HepG2 (cell line): ENCODE data around the gene CDK2. TPM values are rescaled to one million over a fixed set of nuclear protein-coding genes. Genes with fewer than 3 reads are reported as not detected.

Experiments used
- AKAP8 ChIP-seq: sonication (generic); formaldehyde crosslinking; IDR thresholded peaks from 2 replicates; pipeline ENCODE4 v1.5.1; 2020; ENCODE audit warnings: mild to moderate bottlenecking, missing genetic modification reagents
- EED ChIP-seq: sonication (generic); formaldehyde crosslinking; IDR thresholded peaks from 2 replicates; pipeline ENCODE4 v1.5.0; 2020; ENCODE audit warnings: mild to moderate bottlenecking, missing genetic modification reagents
- FOXJ3 ChIP-seq: sonication (generic); formaldehyde crosslinking; IDR thresholded peaks from 2 replicates; pipeline ENCODE4 v1.4.0; 2020; ENCODE audit warnings: missing genetic modification reagents, mild to moderate bottlenecking, borderline replicate concordance
- JUNB ChIP-seq: sonication (generic); formaldehyde crosslinking; IDR thresholded peaks from 2 replicates; pipeline ENCODE4 v1.8.0; 2022; ENCODE audit warnings: missing genetic modification reagents, mild to moderate bottlenecking, borderline replicate concordance
- MIER2 ChIP-seq: IDR thresholded peaks from 2 replicates; pipeline ENCODE4 v1.6.1; 2016; ENCODE audit warnings: missing biosample characterization, missing genetic modification reagents
- PHF8 ChIP-seq: sonication (generic); formaldehyde crosslinking; IDR thresholded peaks from 2 replicates; pipeline ENCODE4 v1.5.0; 2020; ENCODE audit warnings: missing genetic modification reagents
- TCF12 ChIP-seq, 2 experiments: fragments of 450-650 bp in 1 of 2; sonication (generic) in 1 of 2; formaldehyde crosslinking in 1 of 2; IDR thresholded peaks; 2 replicates each; pipeline versions ENCODE4 v1.6.1 to v1.8.0; 2017 to 2022; ENCODE audit warnings: antibody characterized with exemption in 1 of 2, mild to moderate bottlenecking in 1 of 2, missing genetic modification reagents in 1 of 2, moderate library complexity in 1 of 2
- TCF7 ChIP-seq: sonication (generic); IDR thresholded peaks from 2 replicates; pipeline ENCODE4 v1.6.1; 2016; ENCODE audit warnings: antibody characterized with exemption, low read depth
- TEAD3 ChIP-seq: optimal IDR thresholded peaks from 2 replicates; pipeline ENCODE3; 2016; ENCODE audit warnings: borderline replicate concordance
- TP53 ChIP-seq: sonication (generic); formaldehyde crosslinking; conservative IDR thresholded peaks from 2 replicates; pipeline ENCODE4 v1.4.0; 2020; ENCODE audit warnings: missing genetic modification reagents
- ZNF333 ChIP-seq: sonication (generic); formaldehyde crosslinking; IDR thresholded peaks from 2 replicates; pipeline ENCODE4 v1.4.0; 2020; ENCODE audit warnings: mild to moderate bottlenecking, missing genetic modification reagents, borderline replicate concordance
- ZNF44 ChIP-seq: sonication (generic); formaldehyde crosslinking; IDR thresholded peaks from 2 replicates; pipeline ENCODE4 v1.5.1; 2020; ENCODE audit warnings: mild to moderate bottlenecking, missing genetic modification reagents
- ZNF777 ChIP-seq: sonication (generic); formaldehyde crosslinking; IDR thresholded peaks from 2 replicates; pipeline ENCODE4 v1.4.0; 2020; ENCODE audit warnings: missing genetic modification reagents
- polyA plus RNA-seq, 8 experiments: library from polyadenylated mRNA; depleted of rRNA in 3 of 8; stranded (reverse) in 7 of 8; unstranded in 1 of 8; fragments of >200 nt; fragmentation: Illumina TruSeq in 4 of 8; extraction: Trizol in 4 of 8; gene quantifications; 2 replicates each; pipeline versions ENCODE4 v1.2.1 to v1.2.3, GENCODE V29; 2011 to 2016; ENCODE audit warnings: low read depth in 4 of 8, missing spikeins in 1 of 8, mixed read lengths in 1 of 8; ENCODE audit not compliant: insufficient read depth in 1 of 8
- total RNA-seq, 5 experiments: library from RNA; depleted of rRNA; stranded (reverse); fragments of >200 nt; fragmentation: Illumina TruSeq; extraction: Trizol; gene quantifications; 2 replicates each; pipeline ENCODE4 v1.2.3, GENCODE V29; 2016; ENCODE audit warnings: low read depth in 1 of 5
- TF ChIP-seq, protein P1 (sequence below): sonication (generic); formaldehyde crosslinking; IDR thresholded peaks from 2 replicates; pipeline ENCODE4 v1.4.0; 2020; ENCODE audit warnings: missing genetic modification reagents
- TF ChIP-seq, protein P2 (sequence below): sonication (generic); formaldehyde crosslinking; IDR thresholded peaks from 2 replicates; pipeline ENCODE4 v1.5.1; 2020; ENCODE audit warnings: mild to moderate bottlenecking, moderate library complexity, missing genetic modification reagents
- TF ChIP-seq, protein P3 (sequence below), 2 experiments: sonication (generic) in 1 of 2; formaldehyde crosslinking in 1 of 2; IDR thresholded peaks; 2 replicates each; pipeline versions ENCODE4 v1.4.0 to v1.6.1; 2018 to 2020; ENCODE audit warnings: missing genetic modification reagents in 2 of 2, borderline replicate concordance in 1 of 2, low read depth in 1 of 2, mild to moderate bottlenecking in 1 of 2, missing biosample characterization in 1 of 2
- TF ChIP-seq, protein P4 (sequence below): sonication (generic); formaldehyde crosslinking; IDR thresholded peaks from 2 replicates; pipeline ENCODE4 v1.5.0; 2020; ENCODE audit warnings: mild to moderate bottlenecking, missing genetic modification reagents
- TF ChIP-seq, protein P5 (sequence below): sonication (generic); formaldehyde crosslinking; IDR thresholded peaks from 2 replicates; pipeline ENCODE4 v1.8.0; 2022; ENCODE audit warnings: mild to moderate bottlenecking, missing genetic modification reagents

CDK2 gene
- total and polyA plus RNA-seq, 2 of the 13 experiments (the other 11 are each of a cell fraction or from before 2014, with no cell fraction given) = 47.5 to 52.6 TPM

DNA sequence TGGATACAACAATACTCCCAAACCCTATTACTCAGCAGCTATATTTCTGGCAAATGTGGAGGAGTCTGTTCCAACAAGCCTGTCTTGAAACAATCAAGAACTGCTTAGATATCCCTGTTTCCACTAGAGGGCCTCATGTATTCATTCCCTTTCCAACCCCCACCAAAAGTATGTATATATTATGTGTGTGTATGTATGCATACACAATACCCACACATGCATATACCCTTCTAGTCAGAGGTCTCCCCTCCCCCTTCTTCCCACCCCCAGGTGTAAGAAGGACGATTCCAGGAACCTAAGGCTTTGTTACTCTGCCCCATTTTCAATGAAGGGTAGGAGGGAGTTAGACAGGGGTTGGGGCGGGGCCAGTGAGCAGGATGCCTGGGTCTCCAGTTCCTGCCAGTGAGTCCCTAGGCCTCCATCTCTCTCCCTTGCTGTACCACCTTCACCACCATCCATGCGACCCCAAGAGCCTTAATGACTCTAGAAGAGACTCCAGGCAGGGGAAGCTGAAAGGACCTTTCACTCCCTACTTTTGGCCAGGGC lies 35.8 kb upstream of the CDK2 start, which contains the start of gene DGKA (continued):
- TF ChIP-seq FOXJ3 (CRISPR knock-in tag) (no peak), TEAD3 (CRISPR knock-in tag) (peak; percentile 21), JUNB (CRISPR knock-in tag) (no peak), TCF12 (IDR thresholded peaks at IDR 0.05) (no peak), TCF12 (CRISPR knock-in tag; IDR thresholded peaks at IDR 0.05) (no peak), PHF8 (CRISPR knock-in tag) (no peak), AKAP8 (no peak), EED (CRISPR knock-in tag) (no peak), ZNF44 (no peak), ZNF333 (CRISPR knock-in tag) (no peak), TCF7 (no peak), TP53 (CRISPR knock-in tag) (no peak), MIER2 (CRISPR knock-in tag) (no peak), ZNF777 (no peak)
- TF ChIP-seq, protein P1, sequence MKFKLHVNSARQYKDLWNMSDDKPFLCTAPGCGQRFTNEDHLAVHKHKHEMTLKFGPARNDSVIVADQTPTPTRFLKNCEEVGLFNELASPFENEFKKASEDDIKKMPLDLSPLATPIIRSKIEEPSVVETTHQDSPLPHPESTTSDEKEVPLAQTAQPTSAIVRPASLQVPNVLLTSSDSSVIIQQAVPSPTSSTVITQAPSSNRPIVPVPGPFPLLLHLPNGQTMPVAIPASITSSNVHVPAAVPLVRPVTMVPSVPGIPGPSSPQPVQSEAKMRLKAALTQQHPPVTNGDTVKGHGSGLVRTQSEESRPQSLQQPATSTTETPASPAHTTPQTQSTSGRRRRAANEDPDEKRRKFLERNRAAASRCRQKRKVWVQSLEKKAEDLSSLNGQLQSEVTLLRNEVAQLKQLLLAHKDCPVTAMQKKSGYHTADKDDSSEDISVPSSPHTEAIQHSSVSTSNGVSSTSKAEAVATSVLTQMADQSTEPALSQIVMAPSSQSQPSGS (CRISPR knock-in tag) = no peak
- TF ChIP-seq, protein P2, sequence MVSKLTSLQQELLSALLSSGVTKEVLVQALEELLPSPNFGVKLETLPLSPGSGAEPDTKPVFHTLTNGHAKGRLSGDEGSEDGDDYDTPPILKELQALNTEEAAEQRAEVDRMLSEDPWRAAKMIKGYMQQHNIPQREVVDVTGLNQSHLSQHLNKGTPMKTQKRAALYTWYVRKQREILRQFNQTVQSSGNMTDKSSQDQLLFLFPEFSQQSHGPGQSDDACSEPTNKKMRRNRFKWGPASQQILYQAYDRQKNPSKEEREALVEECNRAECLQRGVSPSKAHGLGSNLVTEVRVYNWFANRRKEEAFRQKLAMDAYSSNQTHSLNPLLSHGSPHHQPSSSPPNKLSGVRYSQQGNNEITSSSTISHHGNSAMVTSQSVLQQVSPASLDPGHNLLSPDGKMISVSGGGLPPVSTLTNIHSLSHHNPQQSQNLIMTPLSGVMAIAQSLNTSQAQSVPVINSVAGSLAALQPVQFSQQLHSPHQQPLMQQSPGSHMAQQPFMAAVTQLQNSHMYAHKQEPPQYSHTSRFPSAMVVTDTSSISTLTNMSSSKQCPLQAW (CRISPR knock-in tag) = no peak
- TF ChIP-seq, protein P3, sequence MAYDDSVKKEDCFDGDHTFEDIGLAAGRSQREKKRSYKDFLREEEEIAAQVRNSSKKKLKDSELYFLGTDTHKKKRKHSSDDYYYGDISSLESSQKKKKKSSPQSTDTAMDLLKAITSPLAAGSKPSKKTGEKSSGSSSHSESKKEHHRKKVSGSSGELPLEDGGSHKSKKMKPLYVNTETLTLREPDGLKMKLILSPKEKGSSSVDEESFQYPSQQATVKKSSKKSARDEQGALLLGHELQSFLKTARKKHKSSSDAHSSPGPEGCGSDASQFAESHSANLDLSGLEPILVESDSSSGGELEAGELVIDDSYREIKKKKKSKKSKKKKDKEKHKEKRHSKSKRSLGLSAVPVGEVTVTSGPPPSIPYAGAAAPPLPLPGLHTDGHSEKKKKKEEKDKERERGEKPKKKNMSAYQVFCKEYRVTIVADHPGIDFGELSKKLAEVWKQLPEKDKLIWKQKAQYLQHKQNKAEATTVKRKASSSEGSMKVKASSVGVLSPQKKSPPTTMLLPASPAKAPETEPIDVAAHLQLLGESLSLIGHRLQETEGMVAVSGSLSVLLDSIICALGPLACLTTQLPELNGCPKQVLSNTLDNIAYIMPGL (CRISPR knock-in tag; IDR thresholded peaks at IDR 0.05; ENCODE audit: borderline replicate concordance in 1 of 2, low read depth in 1 of 2) = peak in 1 of 2 experiments; percentile 66; a peak in 2 of 4 replicates
- TF ChIP-seq, protein P4, sequence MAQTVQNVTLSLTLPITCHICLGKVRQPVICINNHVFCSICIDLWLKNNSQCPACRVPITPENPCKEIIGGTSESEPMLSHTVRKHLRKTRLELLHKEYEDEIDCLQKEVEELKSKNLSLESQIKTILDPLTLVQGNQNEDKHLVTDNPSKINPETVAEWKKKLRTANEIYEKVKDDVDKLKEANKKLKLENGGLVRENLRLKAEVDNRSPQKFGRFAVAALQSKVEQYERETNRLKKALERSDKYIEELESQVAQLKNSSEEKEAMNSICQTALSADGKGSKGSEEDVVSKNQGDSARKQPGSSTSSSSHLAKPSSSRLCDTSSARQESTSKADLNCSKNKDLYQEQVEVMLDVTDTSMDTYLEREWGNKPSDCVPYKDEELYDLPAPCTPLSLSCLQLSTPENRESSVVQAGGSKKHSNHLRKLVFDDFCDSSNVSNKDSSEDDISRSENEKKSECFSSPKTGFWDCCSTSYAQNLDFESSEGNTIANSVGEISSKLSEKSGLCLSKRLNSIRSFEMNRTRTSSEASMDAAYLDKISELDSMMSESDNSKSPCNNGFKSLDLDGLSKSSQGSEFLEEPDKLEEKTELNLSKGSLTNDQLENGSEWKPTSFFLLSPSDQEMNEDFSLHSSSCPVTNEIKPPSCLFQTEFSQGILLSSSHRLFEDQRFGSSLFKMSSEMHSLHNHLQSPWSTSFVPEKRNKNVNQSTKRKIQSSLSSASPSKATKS (CRISPR knock-in tag) = no peak
- TF ChIP-seq, protein P5, sequence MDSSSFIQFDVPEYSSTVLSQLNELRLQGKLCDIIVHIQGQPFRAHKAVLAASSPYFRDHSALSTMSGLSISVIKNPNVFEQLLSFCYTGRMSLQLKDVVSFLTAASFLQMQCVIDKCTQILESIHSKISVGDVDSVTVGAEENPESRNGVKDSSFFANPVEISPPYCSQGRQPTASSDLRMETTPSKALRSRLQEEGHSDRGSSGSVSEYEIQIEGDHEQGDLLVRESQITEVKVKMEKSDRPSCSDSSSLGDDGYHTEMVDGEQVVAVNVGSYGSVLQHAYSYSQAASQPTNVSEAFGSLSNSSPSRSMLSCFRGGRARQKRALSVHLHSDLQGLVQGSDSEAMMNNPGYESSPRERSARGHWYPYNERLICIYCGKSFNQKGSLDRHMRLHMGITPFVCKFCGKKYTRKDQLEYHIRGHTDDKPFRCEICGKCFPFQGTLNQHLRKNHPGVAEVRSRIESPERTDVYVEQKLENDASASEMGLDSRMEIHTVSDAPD (CRISPR knock-in tag) = no peak
